Hepatocyte (in vitro differentiated cells): ENCODE data around the gene SPAST. TPM values are rescaled to one million over a fixed set of nuclear protein-coding genes. Genes with fewer than 3 reads are reported as not detected.
A peak's percentile ranks its signal among the peaks of the same experiment; 100 is the strongest.
"Not testable (repeated sequence)": the region's sequence is repeated elsewhere in the genome, so short reads cannot be mapped to it uniquely, and the experiment has no call there.

Experiments
- DNase-seq: peaks from one replicate; pipeline ENCODE4 v3.0.0-alpha.2; 2016; ENCODE audit warnings: low spot score
- H2AFZ ChIP-seq: fragments of 200-600 bp; sonication (generic); 2 replicates; pipeline ENCODE4 v1.6.0; 2016; ENCODE audit warnings: antibody characterized with exemption, mild to moderate bottlenecking
- H3K27ac ChIP-seq: fragments of 200-600 bp; sonication (generic); 2 replicates; pipeline ENCODE4 v1.5.1; 2016; ENCODE audit warnings: mild to moderate bottlenecking
- H3K27me3 ChIP-seq: fragments of 200-600 bp; sonication (generic); 2 replicates; pipeline ENCODE4 v1.6.1; 2016
- H3K36me3 ChIP-seq: fragments of 200-600 bp; sonication (generic); replicated peaks from 2 replicates; pipeline ENCODE4 v1.5.1; 2016; ENCODE audit warnings: low read depth; ENCODE audit not compliant: insufficient read depth
- H3K4me1 ChIP-seq: fragments of 200-600 bp; sonication (generic); 2 replicates; pipeline ENCODE4 v1.5.1; 2016; ENCODE audit warnings: mild to moderate bottlenecking, moderate library complexity; ENCODE audit not compliant: insufficient read depth
- H3K4me2 ChIP-seq: fragments of 200-600 bp; sonication (generic); 2 replicates; pipeline ENCODE4 v1.6.0; 2016
- H3K4me3 ChIP-seq: fragments of 200-600 bp; sonication (generic); 2 replicates; pipeline ENCODE4 v1.5.1; 2016; ENCODE audit warnings: mild to moderate bottlenecking
- H3K79me2 ChIP-seq: fragments of 200-600 bp; sonication (generic); 2 replicates; pipeline ENCODE4 v1.6.0; 2017; ENCODE audit warnings: mild to moderate bottlenecking
- H3K9me2 ChIP-seq: fragments of 200-600 bp; sonication (generic); replicated peaks from 2 replicates; pipeline ENCODE4 v1.6.0; 2017; ENCODE audit warnings: mild to moderate bottlenecking; ENCODE audit not compliant: insufficient read depth
- H3K9me3 ChIP-seq: fragments of 200-600 bp; sonication (generic); 2 replicates; pipeline ENCODE4 v1.5.1; 2016; ENCODE audit warnings: low read depth, mild to moderate bottlenecking
- H4K20me1 ChIP-seq: fragments of 200-600 bp; sonication (generic); 2 replicates; pipeline ENCODE4 v1.6.0; 2016; ENCODE audit warnings: mild to moderate bottlenecking; ENCODE audit not compliant: insufficient read depth, poor library complexity, severe bottlenecking
- CTCF ChIP-seq: fragments of 200-600 bp; sonication (generic); IDR thresholded peaks from 2 replicates; pipeline ENCODE4 v1.5.1; 2016; ENCODE audit warnings: antibody characterized with exemption, mild to moderate bottlenecking; ENCODE audit not compliant: poor library complexity
- EZH2 ChIP-seq: fragments of 200-600 bp; sonication (generic); IDR thresholded peaks from 2 replicates; pipeline ENCODE4 v1.6.1; 2016; ENCODE audit warnings: antibody characterized with exemption, mild to moderate bottlenecking, borderline replicate concordance
- EZH2phosphoT487 ChIP-seq: fragments of 200-600 bp; sonication (generic); IDR thresholded peaks from one replicate; pipeline ENCODE4 v1.6.1; 2018; ENCODE audit warnings: antibody characterized with exemption, mild to moderate bottlenecking, low read depth, moderate library complexity; ENCODE audit not compliant: unreplicated experiment, severe bottlenecking
- WGBS: methylation state at CpG from one replicate; pipeline ENCODE4 v1.1.6; 2016; ENCODE audit warnings: low lambda C conversion rate; ENCODE audit errors: missing lambda C conversion rate; 5-methylcytosine and 5-hydroxymethylcytosine counted together
- polyA plus RNA-seq: library from polyadenylated mRNA; unstranded; fragments of >200 nt; fragmentation: Nextera tagmentation; extraction: Ambion mirVana; gene quantifications from 2 replicates; pipeline ENCODE4 v1.2.1, GENCODE V29; 2016
- total RNA-seq: library from RNA; depleted of rRNA; stranded (reverse); fragments of >200 nt; gene quantifications from 2 replicates; pipeline ENCODE4 v1.2.3, GENCODE V29; 2014

Gene SPAST
- total RNA-seq (31.1 and 32.4 TPM in 2 replicates), polyA plus RNA-seq (8.9 and 9.0 TPM in 2 replicates)

- peaks cover 40% of the 10 kb centered on the region for H3K79me2 ChIP-seq
- H3K4me2 ChIP-seq = peak within 1 kb of the TSS; percentile 84
- H3K9me3 ChIP-seq = no peaks in the 10 kb centered on the region
- peak within 1 kb of the TSS; percentile 87 for H2AFZ ChIP-seq
- WGBS = under 1% methylated on average over 48 of the region's 79 CpGs
- H3K9me2 ChIP-seq = no peaks in the 10 kb centered on the region
- no peaks in the 10 kb centered on the region for H3K4me1 ChIP-seq
- H4K20me1 ChIP-seq = peaks cover 3% of the 10 kb centered on the region
- DNase-seq = peak; percentile 99
- no peaks in the 10 kb centered on the region for H3K27me3 ChIP-seq
- H3K36me3 ChIP-seq = no peaks in the 10 kb centered on the region
- peak within 1 kb of the TSS; percentile 80 for H3K4me3 ChIP-seq
- H3K27ac ChIP-seq = peak within 1 kb of the TSS; percentile 93
- TF ChIP-seq EZH2phosphoT487 = no peak
- TF ChIP-seq CTCF = no peak
- no peak for TF ChIP-seq EZH2
These were observed at the start of gene SPAST for GRCh38 chr2:32063310-32064020. Gene SPAST (plus strand): TSS chr2:32063556. CDS start chr2:32063832, 276 bp downstream.

GRCh38 chr2:32018789-32019482, 44.4 kb upstream of the SPAST start:
- not testable (repeated sequence) for H3K9me3 ChIP-seq, H3K27me3 ChIP-seq, H3K4me2 ChIP-seq, H3K4me3 ChIP-seq, H3K9me2 ChIP-seq, DNase-seq, H2AFZ ChIP-seq, H3K36me3 ChIP-seq, H3K4me1 ChIP-seq, H4K20me1 ChIP-seq, H3K79me2 ChIP-seq, H3K27ac ChIP-seq
- WGBS = over 99% methylated on average over 9 of the region's 9 CpGs

GRCh38 chr2:32034198-32034887, 29.0 kb upstream of the SPAST start:
- not testable (repeated sequence) for H3K4me2 ChIP-seq, H3K4me1 ChIP-seq

GRCh38 chr2:32039447-32040219, 23.7 kb upstream of the SPAST start, which contains the start of gene DPY30:
Gene DPY30 (minus strand): TSS chr2:32039805. CDS start chr2:32039456, 349 bp downstream.
- no peaks in the 10 kb centered on the region for H3K9me2 ChIP-seq
- H3K4me2 ChIP-seq = peak within 1 kb of the TSS; percentile 80
- TF ChIP-seq EZH2 = no peak
- no peak for TF ChIP-seq EZH2phosphoT487
- TF ChIP-seq CTCF = no peak
- H3K79me2 ChIP-seq = peaks cover 33% of the 10 kb centered on the region
- H3K4me1 ChIP-seq = no peaks in the 10 kb centered on the region
- WGBS = 1% methylated on average over 37 of the region's 43 CpGs
- H4K20me1 ChIP-seq = no peaks in the 10 kb centered on the region
- H3K27ac ChIP-seq = peak within 1 kb of the TSS; percentile 91
- peak within 1 kb of the TSS; percentile 94 for H2AFZ ChIP-seq
- peak within 1 kb of the TSS; percentile 81 for H3K4me3 ChIP-seq
- H3K9me3 ChIP-seq = no peaks in the 10 kb centered on the region
- peak; percentile 97 for DNase-seq
- no peaks in the 10 kb centered on the region for H3K27me3 ChIP-seq
- no peaks in the 10 kb centered on the region for H3K36me3 ChIP-seq

More at GRCh38 chr2:32034198-32034887, 29.0 kb upstream of the SPAST start:
- H3K27me3 ChIP-seq, H3K4me3 ChIP-seq, H4K20me1 ChIP-seq, H2AFZ ChIP-seq, H3K9me2 ChIP-seq, H3K9me3 ChIP-seq, H3K36me3 ChIP-seq, H3K27ac ChIP-seq, DNase-seq: not testable (repeated sequence)
- 94% methylated on average over 8 of the region's 8 CpGs for whole genome bisulfite sequencing
- H3K79me2 ChIP-seq = peaks cover 62% of the 10 kb centered on the region
